ENCODE measurements around the gene PEX6.

PEX6 gene

GRCh38 chr6:42993445-42993844, 14.5 kb upstream of the PEX6 start:
- FAIRE-seq, result no peak

GRCh38 chr6:42989923-42990322, 10.9 kb upstream of the PEX6 start:
- FAIRE-seq, result no peak

- no peak for FAIRE-seq
Observed at GRCh38 chr6:42988486-42989020, 9.6 kb upstream of the PEX6 start.

- no peak for FAIRE-seq
Observed at GRCh38 chr6:42987533-42988451, 8.8 kb upstream of the PEX6 start.

GRCh38 chr6:42984924-42985475, 6.0 kb upstream of the PEX6 start:
- FAIRE-seq, result no peak

- FAIRE-seq, result peak; percentile 87
Observed at GRCh38 chr6:42984001-42984923, 5.3 kb upstream of the PEX6 start, which contains the start of gene PPP2R5D. Gene PPP2R5D (plus strand): TSS chr6:42984570. CDS start chr6:42984678, 108 bp downstream.

DNA sequence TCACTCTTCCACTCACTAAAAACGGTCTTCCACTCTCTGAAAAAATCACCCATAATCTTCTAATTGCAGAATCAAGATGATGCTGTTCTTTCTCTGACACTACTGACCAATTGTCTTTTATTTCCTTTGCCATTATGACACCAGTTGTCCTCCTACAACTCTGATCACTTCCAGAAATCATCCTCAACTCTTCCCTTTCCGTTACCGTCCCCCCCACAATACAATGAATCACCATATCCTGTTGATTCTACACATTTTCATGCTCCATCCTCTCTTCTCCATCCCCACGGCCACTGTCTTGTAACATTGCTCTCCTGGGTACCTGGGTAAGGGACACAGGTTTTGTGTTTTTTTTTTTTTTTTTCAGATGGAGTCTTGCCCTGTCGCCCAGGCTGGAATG, 2.9 kb upstream of the PEX6 start:
- no peak for FAIRE-seq

- FAIRE-seq, result no peak
Observed at GRCh38 chr6:42979523-42980177, 669 bp upstream of the PEX6 start.

DNA sequence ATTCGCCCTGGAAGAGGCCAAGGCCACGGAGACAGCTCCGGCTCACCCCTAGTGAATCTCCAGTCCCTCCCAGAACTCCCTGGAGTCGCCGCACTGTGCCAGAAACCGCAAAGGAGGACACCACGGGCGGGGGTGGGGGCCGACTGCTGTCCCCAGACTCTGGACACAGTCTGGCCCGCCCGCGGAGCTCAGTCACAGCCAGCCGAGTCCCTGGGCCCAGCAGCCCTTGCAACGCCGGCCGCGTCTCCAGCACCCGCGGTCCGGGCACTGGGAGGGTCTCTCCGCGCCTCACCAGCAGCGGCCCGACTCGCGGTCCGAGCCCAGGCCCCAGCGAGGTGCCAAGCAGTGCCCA, 518 bp downstream of the PEX6 start:
- FAIRE-seq, result no peak

DNA sequence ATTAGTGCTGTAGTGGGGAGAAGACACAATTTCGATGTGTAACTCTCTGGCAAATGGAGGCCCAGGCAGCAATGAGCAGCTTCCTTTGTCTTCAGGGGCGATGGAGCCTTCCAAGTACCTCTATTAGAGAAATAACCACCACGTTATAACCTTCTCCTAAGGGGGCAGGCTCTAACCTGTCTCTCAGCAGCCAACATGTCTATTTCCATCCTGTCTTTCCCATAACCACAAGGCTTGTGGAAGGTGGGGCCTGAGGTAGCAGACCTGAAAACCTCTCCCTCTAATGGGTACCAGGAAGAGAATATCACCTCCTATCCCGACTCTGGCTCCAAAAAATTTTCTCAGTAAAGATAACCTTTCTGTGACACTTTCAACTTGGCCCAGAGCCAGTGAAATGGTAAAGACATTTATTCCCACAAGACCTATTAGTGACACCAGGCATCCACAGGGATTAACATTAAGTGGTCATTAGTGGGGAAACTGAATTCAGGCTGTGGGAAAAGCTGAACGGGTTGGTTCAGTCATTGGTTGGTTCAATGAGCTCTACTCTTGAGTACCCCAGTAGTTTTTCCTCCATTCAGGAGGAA, 4.0 kb downstream of the PEX6 start:
- FAIRE-seq, result no peak

DNA sequence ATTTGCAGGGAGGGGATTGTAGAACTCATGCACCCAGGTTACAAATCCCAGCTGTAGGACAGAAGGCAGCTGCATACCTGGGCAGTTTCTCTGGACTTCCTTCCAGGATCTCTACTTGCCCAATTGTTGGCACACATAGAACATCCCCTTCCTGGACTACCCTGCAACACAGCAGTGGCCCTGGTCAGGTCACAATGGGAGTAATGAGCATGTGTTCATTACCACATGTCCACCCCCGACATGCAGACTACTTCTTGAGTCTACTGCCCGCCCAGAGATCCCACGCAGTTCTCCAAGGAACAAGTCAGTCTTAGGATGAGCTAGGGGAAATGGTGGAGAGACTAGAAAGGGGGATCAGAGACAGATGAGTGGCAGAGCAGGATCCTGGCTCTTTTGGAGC, 5.1 kb downstream of the PEX6 start:
- no peak for FAIRE-seq

DNA sequence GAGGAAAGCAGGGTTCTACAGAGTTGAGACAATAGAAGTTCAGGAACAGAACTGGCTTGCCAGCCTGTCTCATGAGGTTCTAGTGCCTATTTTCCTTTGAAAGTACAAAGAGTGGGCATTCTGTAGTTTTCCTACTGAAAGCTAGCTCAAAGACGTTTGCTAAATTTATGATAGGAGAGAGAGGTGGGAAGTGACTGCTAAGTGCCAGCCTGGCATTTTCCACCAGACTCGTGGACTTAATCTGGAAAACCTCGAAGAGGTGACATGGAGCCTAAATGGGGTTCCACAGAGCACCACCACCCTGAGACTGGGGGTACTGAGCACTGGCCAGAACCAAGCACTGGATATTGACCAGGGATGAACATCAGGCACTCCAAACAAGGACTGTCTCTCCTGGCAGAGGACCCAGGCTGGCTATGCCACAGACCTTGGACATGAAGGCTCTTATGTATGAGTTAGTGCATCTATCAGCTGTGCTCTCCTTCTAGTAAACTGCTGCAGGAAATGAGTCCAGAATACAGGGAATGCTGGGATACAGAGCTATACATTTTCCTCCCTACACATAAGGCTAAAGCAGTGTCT, 7.1 kb downstream of the PEX6 start:
- no peak for FAIRE-seq

DNA sequence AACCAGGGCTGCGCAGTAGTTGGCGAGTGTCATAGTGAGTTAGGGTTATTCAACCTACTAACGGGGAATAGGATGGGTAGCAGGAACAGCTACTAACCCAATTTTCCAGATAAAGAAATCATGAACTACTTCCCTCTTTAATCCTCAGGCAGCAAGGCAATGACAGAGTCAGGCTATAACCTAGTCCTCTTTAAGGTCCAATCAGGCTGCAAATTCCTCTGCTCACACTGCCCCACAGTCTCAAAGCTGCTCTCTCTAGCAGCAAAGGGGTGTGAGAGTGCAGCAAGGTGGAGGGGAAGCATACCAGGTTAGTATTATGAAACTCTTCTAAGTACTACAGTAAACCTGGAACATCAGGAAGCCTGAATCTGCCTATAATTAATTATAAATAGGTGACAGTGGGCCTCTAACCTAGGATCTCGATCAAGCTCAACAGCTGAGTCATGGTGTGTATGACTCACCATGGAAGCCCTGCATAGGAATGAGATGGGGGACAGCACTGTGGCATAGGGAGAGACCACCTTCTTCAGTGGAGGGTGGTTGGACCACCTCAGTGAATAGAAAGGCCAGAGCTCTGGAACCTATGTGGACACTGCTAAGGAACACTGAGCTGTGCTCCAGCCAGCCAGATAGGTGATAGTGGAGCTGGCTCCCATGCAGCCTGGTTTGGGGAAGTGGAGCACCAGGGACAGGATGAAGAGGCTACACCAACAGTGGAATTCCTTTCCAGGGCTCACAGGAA, 7.9 kb downstream of the PEX6 start:
- FAIRE-seq, result no peak

- no peak for FAIRE-seq
Observed at GRCh38 chr6:42969934-42970333, 9.0 kb downstream of the PEX6 start.

- no peak for FAIRE-seq
Observed at GRCh38 chr6:42969431-42969830, 9.6 kb downstream of the PEX6 start.

- no peak for FAIRE-seq
Observed at GRCh38 chr6:42968783-42969182, 10.2 kb downstream of the PEX6 start.

GRCh38 chr6:42968126-42968701, 10.8 kb downstream of the PEX6 start:
- FAIRE-seq, result no peak

GRCh38 chr6:42967228-42967627, 11.8 kb downstream of the PEX6 start:
- FAIRE-seq, result no peak

DNA sequence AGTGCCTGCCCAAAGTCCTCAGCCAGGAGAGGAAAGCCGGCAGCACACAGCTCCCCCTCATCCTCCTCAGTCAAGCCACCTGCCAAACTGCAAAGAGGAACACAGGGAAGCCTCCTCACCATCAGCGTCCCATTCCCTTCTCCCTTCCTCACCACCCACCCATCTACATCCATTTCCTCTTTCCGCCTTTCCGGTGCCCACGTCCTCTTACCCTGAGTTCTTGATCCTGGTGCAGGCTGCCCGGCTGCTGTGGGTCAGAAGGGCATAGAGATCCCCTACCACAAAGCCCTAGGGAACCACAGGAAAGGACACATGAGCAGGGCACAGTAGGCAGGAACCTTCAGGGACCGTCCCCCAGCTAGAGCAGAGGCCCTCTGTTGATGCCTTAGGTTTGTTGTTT, 12.4 kb downstream of the PEX6 start:
- FAIRE-seq, result no peak

DNA sequence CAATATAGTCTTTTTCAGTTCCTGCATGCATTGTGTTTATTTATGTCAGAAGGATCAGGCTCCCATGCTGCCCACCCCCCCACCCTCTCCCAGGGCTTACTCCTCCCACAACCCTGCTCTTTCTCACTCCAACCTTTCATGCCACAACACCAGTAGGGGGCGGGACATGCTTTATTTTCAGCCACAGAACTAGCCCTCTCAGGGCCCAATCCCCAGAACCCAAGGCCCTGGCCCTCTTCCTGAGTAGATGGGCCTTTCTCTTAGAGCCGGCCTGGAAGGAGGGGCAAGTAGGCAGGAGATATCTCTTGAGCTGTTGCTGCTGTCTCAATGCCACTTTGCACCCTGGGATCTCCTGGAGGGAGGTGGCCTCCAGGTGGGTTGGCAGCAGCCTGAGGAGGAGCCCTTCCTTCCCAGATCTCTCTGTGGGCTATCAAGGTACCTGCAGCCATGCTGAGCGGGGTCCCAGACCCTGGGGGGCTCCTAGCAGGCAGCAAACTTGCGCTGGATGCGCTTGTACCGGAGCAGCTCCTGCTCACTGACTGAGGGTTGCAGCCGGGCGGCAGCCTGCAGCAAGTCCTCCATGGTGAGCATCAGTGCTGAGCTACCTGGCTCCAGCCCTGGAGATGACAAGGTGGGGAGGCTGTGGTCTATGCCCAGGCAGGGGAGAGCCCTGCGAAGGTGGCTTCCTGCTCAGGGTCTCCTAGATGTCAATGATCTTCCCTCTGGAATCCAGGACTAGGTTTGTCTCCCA, 15.0 kb downstream of the PEX6 start:
- no peak for FAIRE-seq

All from TTC549 (cell line).